ENCODE data around the gene CIRBP. TPM values are rescaled to one million over a fixed set of nuclear protein-coding genes. Genes with fewer than 3 reads are reported as not detected.

The CIRBP gene
- total and polyA plus RNA-seq, 2 of the 13 experiments (the other 11 are each of a cell fraction or from before 2014, with no cell fraction given) = 133 to 140 TPM

GRCh38 chr19:1259876-1260748 is 9.0 kb upstream of the CIRBP start (continued):
- TF ChIP-seq CTCF (CRISPR knock-in tag; IDR thresholded peaks at IDR 0.05) = no peak
- TF ChIP-seq ZBTB25 (CRISPR knock-in tag; IDR thresholded peaks at IDR 0.05) = no peak
- TF ChIP-seq ZNF598 (CRISPR knock-in tag; IDR thresholded peaks at IDR 0.05; ENCODE audit: borderline replicate concordance) = no peak
- TF ChIP-seq PHF8 (CRISPR knock-in tag; IDR thresholded peaks at IDR 0.05) = no peak
- TF ChIP-seq ARNTL (CRISPR knock-in tag; IDR thresholded peaks at IDR 0.05) = no peak
- TF ChIP-seq CEBPB (IDR thresholded peaks at IDR 0.05; ENCODE audit: borderline replicate concordance, low read depth, low read length) = peak; percentile 58; the same call in 1 of the 2 replicates
- TF ChIP-seq BATF2 (CRISPR knock-in tag; IDR thresholded peaks at IDR 0.05) = no peak
- TF ChIP-seq ZNF670 (CRISPR knock-in tag; IDR thresholded peaks at IDR 0.05; ENCODE audit: borderline replicate concordance) = 0 out of 2 replicates have a peak, but pooled peaks have one; percentile 10
- TF ChIP-seq ZNF343 (CRISPR knock-in tag; IDR thresholded peaks at IDR 0.05) = no peak
- no peak for TF ChIP-seq ZNF383 (CRISPR knock-in tag; IDR thresholded peaks at IDR 0.05; ENCODE audit: borderline replicate concordance)
- TF ChIP-seq CBX2 (IDR thresholded peaks at IDR 0.05; ENCODE audit: low read depth, low read length) = no peak
- TF ChIP-seq CBX2 (CRISPR knock-in tag; IDR thresholded peaks at IDR 0.05; ENCODE audit: low read depth) = no peak
- no peak for TF ChIP-seq ZNF780A (CRISPR knock-in tag; IDR thresholded peaks at IDR 0.05)
- TF ChIP-seq RNF219 (CRISPR knock-in tag; IDR thresholded peaks at IDR 0.05) = no peak
- no peak for TF ChIP-seq ZNF607 (CRISPR knock-in tag; IDR thresholded peaks at IDR 0.05; ENCODE audit: borderline replicate concordance)
- no peak for TF ChIP-seq GATA4 (IDR thresholded peaks at IDR 0.05; ENCODE audit: borderline replicate concordance, low read depth)
- no peak for TF ChIP-seq TARDBP (CRISPR knock-in tag; IDR thresholded peaks at IDR 0.05)
- TF ChIP-seq SP2 (CRISPR knock-in tag; IDR thresholded peaks at IDR 0.05) = no peak
- no peak for TF ChIP-seq RORA (CRISPR knock-in tag; IDR thresholded peaks at IDR 0.05)
- TF ChIP-seq KMT2A (CRISPR knock-in tag; IDR thresholded peaks at IDR 0.05) = no peak
- no peak for TF ChIP-seq NKX3-1 (CRISPR knock-in tag; IDR thresholded peaks at IDR 0.05)
- TF ChIP-seq ESRRA (CRISPR knock-in tag; IDR thresholded peaks at IDR 0.05; ENCODE audit: low read depth) = no peak
- TF ChIP-seq NCOR1 (IDR thresholded peaks at IDR 0.05; ENCODE audit: borderline replicate concordance, low read length) = no peak
- no peak for TF ChIP-seq GATAD1 (CRISPR knock-in tag; IDR thresholded peaks at IDR 0.05)
- no peak for TF ChIP-seq NR0B2 (CRISPR knock-in tag; IDR thresholded peaks at IDR 0.05)

Data from HepG2 (cell line).